ENCODE results near the gene TACC2.

Gene TACC2

GRCh38 chr10:122254831-122255230, 265.9 kb downstream of the TACC2 start:
- no peak for DNase-seq

GRCh38 chr10:122255509-122256301, 266.7 kb downstream of the TACC2 start:
- DNase-seq = no peak

GRCh38 chr10:122257041-122257440, 268.1 kb downstream of the TACC2 start:
- DNase-seq = no peak

GRCh38 chr10:122258136-122259074, 269.4 kb downstream of the TACC2 start:
- DNase-seq = no peak

- DNase-seq = no peak
Measured at GRCh38 chr10:122259075-122259466, 270.1 kb downstream of the TACC2 start.

GRCh38 chr10:122261584-122261983, 272.6 kb downstream of the TACC2 start:
- no peak for DNase-seq

GRCh38 chr10:122263971-122264370, 275.0 kb downstream of the TACC2 start:
- no peak for DNase-seq

- no peak for DNase-seq
Measured at GRCh38 chr10:122264436-122264835, 275.5 kb downstream of the TACC2 start.

GRCh38 chr10:122264931-122265330, 276.0 kb downstream of the TACC2 start:
- DNase-seq = no peak

GRCh38 chr10:122265896-122266295, 276.9 kb downstream of the TACC2 start:
- no peak for DNase-seq

- DNase-seq = peak; percentile 42
Measured at GRCh38 chr10:122267849-122268737, 279.1 kb downstream of the TACC2 start.

GRCh38 chr10:122269059-122269687, 280.2 kb downstream of the TACC2 start:
- no peak for DNase-seq

- DNase-seq = no peak
Measured at GRCh38 chr10:122271076-122271475, 282.1 kb downstream of the TACC2 start, which contains the start of gene BTBD16. TSS of gene BTBD16 (plus strand) at chr10:122271296. CDS start at chr10:122275082, 3,786 bp downstream.

GRCh38 chr10:122273966-122274545, 285.1 kb downstream of the TACC2 start:
- no peak for DNase-seq

GRCh38 chr10:122276611-122277208, 287.7 kb downstream of the TACC2 start:
- no peak for DNase-seq

GRCh38 chr10:122277526-122278136, 288.7 kb downstream of the TACC2 start:
- DNase-seq = no peak

GRCh38 chr10:122279725-122280141, 290.8 kb downstream of the TACC2 start:
- no peak for DNase-seq

- no peak for DNase-seq
Measured at GRCh38 chr10:122280156-122280555, 291.2 kb downstream of the TACC2 start.

GRCh38 chr10:122281018-122281626, 292.2 kb downstream of the TACC2 start:
- no peak for DNase-seq

- DNase-seq = no peak
Measured at GRCh38 chr10:122281751-122282150, 292.8 kb downstream of the TACC2 start.
